Esophagus squamous epithelium (tissue), 5 donors: ENCODE results near the gene SGMS2. TPM values are rescaled to one million over a fixed set of nuclear protein-coding genes. Genes with fewer than 3 reads are reported as not detected.
A peak's percentile ranks its signal among the peaks of the same experiment; 100 is the strongest.

Experiments
- DNase-seq: peaks from one replicate; lab custom pipeline; 2025; lab: John Stamatoyannopoulos, UW
- H3K27ac ChIP-seq, 4 donors: fragments of 200-600 bp; sonication (generic); one replicate each; pipeline ENCODE4 v1.5.1; 2016 to 2019; ENCODE audit warnings: mild to moderate bottlenecking in 1 of 4
- H3K27me3 ChIP-seq, 4 donors: fragments of 200-600 bp; sonication (generic); 1 replicate in 3 of 4; 2 replicates in 1 of 4; pipeline versions ENCODE4 v1.5.1 to v1.6.0; 2017 to 2021; ENCODE audit warnings: antibody characterized with exemption in 1 of 4
- H3K36me3 ChIP-seq, 3 donors: fragments of 200-600 bp; sonication (generic); one replicate each; pipeline ENCODE4 v1.5.1; 2016 to 2019
- H3K4me1 ChIP-seq, 3 donors: fragments of 200-600 bp; sonication (generic); one replicate each; pipeline ENCODE4 v1.5.1; 2017 to 2019
- H3K4me3 ChIP-seq, 4 donors: fragments of 200-600 bp; sonication (generic); 1 replicate in 3 of 4; 2 replicates in 1 of 4; pipeline ENCODE4 v1.5.1; 2016 to 2019; ENCODE audit warnings: mild to moderate bottlenecking in 2 of 4, moderate library complexity in 1 of 4
- H3K9me3 ChIP-seq, 3 donors: fragments of 200-600 bp; sonication (generic); one replicate each; pipeline ENCODE4 v1.5.1; 2016 to 2019
- POLR2A ChIP-seq, 4 donors: fragments of 450-650 bp; IDR thresholded peaks; one replicate each; pipeline ENCODE4 v1.6.1; 2017; ENCODE audit warnings: antibody characterized with exemption in 4 of 4, mild to moderate bottlenecking in 4 of 4, moderate library complexity in 3 of 4
- WGBS, 2 donors: methylation state at CpG; one replicate each; pipeline ENCODE4 v1.1.5; 2018; 5-methylcytosine and 5-hydroxymethylcytosine counted together
- intact Hi-C: fragments of 100-400 bp; cut with DNase I; formaldehyde crosslinking; loops from one replicate; pipeline ENCODE4 v1.15.0; 2022
- total RNA-seq, 4 donors: library from RNA; depleted of rRNA; stranded (reverse); fragments of >200 nt; gene quantifications; one replicate each; pipeline ENCODE4 v1.1.0, GENCODE V29; 2016
- TF ChIP-seq, protein P1 (sequence below), 6 experiments: fragments of 450-650 bp in 4 of 6; fragments of 200-600 bp in 2 of 6; sonication (generic) in 2 of 6; IDR thresholded peaks; one replicate each; pipeline ENCODE4 v1.5.1; 2016 to 2019; ENCODE audit warnings: antibody characterized with exemption in 6 of 6, mild to moderate bottlenecking in 4 of 6, moderate library complexity in 4 of 6
- donor health status: DM: yes; HTN: yes; CAD: no.

The SGMS2 gene
- total RNA-seq, 4 donors from 2014 or later, result 53.4 to 153 (median 114) TPM

DNA sequence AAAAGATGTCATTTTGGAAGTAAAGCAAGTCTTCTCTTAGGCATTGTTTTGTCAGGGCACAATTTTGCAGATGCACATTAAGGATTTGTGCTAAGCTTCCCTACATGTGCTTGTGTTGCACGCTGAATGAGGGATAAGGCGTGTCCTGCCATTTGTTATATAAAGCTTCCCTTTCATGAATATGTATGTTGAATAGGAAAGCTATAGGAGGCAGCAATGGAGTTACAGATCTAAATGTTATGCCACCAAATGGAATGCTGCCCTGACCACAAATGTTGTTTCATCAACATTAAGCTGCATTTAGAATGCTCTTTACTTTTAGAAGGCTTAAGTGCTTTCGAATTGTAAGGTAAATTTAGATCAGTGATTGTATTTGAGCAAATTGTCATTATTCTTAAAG is 20.9 kb downstream of the SGMS2 start:
- no peak overlapping the region for H3K4me3 ChIP-seq
- 73 to 85% methylated on average over 3 of the region's 3 CpGs for WGBS, 2 donors
- H3K4me1 ChIP-seq, result peaks cover 0 to 10% (median 2%) of the 10 kb centered on the region in 3 donors
- no peak for DNase-seq
- no peaks in the 10 kb centered on the region for H3K27me3 ChIP-seq
- no peaks in the 10 kb centered on the region for H3K36me3 ChIP-seq
- TF ChIP-seq, protein P1, sequence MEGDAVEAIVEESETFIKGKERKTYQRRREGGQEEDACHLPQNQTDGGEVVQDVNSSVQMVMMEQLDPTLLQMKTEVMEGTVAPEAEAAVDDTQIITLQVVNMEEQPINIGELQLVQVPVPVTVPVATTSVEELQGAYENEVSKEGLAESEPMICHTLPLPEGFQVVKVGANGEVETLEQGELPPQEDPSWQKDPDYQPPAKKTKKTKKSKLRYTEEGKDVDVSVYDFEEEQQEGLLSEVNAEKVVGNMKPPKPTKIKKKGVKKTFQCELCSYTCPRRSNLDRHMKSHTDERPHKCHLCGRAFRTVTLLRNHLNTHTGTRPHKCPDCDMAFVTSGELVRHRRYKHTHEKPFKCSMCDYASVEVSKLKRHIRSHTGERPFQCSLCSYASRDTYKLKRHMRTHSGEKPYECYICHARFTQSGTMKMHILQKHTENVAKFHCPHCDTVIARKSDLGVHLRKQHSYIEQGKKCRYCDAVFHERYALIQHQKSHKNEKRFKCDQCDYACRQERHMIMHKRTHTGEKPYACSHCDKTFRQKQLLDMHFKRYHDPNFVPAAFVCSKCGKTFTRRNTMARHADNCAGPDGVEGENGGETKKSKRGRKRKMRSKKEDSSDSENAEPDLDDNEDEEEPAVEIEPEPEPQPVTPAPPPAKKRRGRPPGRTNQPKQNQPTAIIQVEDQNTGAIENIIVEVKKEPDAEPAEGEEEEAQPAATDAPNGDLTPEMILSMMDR (IDR thresholded peaks at IDR 0.05), result no peak
- H3K27ac ChIP-seq, result no peak overlapping the region
- H3K9me3 ChIP-seq, result no peaks in the 10 kb centered on the region
- intact Hi-C loops, result no loop called here

DNA sequence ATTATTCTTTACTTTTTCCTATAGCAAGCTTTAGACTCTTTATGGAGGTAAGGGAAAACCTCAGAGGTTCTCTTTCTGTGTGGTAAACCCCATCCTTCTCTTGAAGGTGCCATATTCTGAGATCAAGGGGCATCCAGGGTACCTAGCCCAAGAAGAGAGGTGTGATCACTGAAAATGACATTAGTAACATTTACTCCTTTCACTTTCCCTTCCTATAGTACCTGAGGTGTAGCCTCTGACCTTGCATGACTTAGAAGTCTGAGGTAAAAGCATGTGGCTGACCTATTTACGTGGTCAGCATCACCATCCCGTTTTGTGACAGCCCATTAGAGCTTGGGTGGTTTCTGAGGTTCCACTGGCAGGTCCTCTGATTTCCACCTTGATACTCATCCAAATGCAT is 25.7 kb downstream of the SGMS2 start:
- no peaks in the 10 kb centered on the region for H3K27me3 ChIP-seq
- no peaks in the 10 kb centered on the region for H3K9me3 ChIP-seq
- intact Hi-C loops, result no loop called here
- 81 to 86% methylated on average over 2 of the region's 2 CpGs for WGBS, 2 donors
- H3K4me1 ChIP-seq, result peaks cover 7 to 32% (median 14%) of the 10 kb centered on the region in 3 donors
- no peak overlapping the region for H3K27ac ChIP-seq
- no peaks in the 10 kb centered on the region for H3K36me3 ChIP-seq
- no peak for DNase-seq
- TF ChIP-seq, protein P1 (IDR thresholded peaks at IDR 0.05), result no peak
- TF ChIP-seq POLR2A (IDR thresholded peaks at IDR 0.05), result no peak
- H3K4me3 ChIP-seq, result no peak overlapping the region

DNA sequence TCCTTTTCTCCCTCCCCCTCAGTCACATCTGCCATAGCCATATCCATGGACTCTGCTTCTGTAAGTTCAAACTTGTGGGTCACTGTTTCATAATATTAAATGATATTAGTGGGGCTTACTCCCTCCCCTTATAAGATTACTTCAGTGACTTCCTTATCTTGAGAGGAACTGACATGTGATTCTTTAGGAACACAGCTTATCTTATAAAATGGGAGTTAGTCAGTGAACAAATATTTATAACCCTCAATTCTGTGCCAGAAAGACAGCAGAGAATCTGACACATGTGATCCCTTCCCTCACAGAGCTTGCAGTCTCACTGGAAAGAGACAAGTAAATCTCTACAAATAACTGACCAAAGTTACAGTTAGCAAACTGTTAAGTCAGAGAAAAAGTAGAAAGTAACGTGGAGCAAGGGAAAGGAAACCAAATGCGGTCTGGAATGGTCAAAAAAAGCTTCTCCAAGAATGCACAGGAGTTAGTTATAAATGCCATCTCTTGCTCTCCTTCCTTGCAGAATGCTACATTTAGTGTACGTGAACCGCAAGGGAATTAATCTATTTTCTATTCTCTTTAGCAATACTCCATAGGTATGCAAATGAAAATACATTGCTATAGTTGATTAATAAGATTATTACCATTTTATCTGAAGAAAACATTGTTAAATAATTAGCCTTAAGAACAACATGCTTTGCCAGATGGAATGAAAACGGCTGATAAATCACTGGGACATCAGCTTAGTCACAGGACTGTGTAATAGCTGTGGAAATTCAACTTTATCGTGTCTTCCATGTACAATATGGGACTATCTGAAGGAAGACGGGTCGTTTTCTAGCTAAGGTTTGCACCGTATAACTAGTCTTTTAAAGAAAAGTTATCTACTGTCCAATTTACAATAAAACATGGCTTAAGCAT is 29.0 kb downstream of the SGMS2 start:
- Histone ChIP-seq H3K27me3 (no peaks in the 10 kb centered on the region), H3K4me1 (peaks cover 7 to 32% (median 14%) of the 10 kb centered on the region in 3 donors), H3K27ac (peak overlapping the region in 2 of 4 donors; percentile 51 to 68), H3K36me3 (peaks cover 0 to 3% (median 0%) of the 10 kb centered on the region in 3 donors), H3K9me3 (no peaks in the 10 kb centered on the region), H3K4me3 (peak overlapping the region in 1 of 4 donors; percentile 40)
- TF ChIP-seq, protein P1 (IDR thresholded peaks at IDR 0.05), result no peak
- no peak for TF ChIP-seq POLR2A (IDR thresholded peaks at IDR 0.05)
- intact Hi-C loops, result no loop called here
- WGBS, 2 donors, result 33 to 47% methylated on average over 9 of the region's 9 CpGs
- DNase-seq, result no peak

DNA sequence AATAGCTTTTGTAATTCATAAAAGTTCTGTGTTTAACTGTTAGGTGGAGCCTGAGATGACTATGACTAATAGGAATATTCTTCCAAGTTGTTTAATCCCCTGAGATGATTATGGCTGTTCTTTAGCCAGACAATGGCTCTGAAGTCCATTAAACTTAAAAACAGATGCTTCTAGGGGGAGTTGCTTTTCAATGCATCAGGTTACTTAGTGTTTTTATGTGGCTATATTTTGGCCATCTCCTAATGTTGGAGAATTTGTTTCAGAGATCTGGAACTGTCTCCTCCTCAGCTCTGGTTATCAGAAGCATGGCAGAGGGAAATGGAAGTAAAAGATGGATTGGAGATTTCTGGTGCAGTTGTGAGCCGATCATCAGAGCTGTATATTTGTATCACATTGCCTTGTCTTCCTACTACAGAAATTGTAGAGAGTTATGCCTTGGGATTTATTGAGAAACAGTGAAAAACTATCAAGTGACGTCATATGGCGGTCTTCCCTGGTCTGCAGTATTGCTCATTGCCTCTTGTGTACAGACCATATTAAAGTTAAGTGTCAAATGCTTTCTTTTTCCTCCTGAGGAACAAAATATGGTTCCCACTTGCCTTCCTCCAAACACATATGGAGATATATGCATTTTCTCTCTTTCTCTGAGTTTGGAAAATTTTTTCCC is 29.8 kb downstream of the SGMS2 start:
- Histone ChIP-seq H3K27me3 (no peaks in the 10 kb centered on the region), H3K36me3 (peaks cover 0 to 11% (median 0%) of the 10 kb centered on the region in 3 donors), H3K4me1 (peaks cover 7 to 32% (median 14%) of the 10 kb centered on the region in 3 donors), H3K9me3 (no peaks in the 10 kb centered on the region), H3K4me3 (peak overlapping the region in 1 of 4 donors; percentile 40), H3K27ac (peak overlapping the region in 2 of 4 donors; percentile 51 to 68)
- intact Hi-C loops, result no loop called here
- TF ChIP-seq POLR2A (IDR thresholded peaks at IDR 0.05), result no peak
- TF ChIP-seq, protein P1 (IDR thresholded peaks at IDR 0.05), result no peak
- no peak for DNase-seq
- WGBS, 2 donors, result 86 to 89% methylated on average over 3 of the region's 3 CpGs

DNA sequence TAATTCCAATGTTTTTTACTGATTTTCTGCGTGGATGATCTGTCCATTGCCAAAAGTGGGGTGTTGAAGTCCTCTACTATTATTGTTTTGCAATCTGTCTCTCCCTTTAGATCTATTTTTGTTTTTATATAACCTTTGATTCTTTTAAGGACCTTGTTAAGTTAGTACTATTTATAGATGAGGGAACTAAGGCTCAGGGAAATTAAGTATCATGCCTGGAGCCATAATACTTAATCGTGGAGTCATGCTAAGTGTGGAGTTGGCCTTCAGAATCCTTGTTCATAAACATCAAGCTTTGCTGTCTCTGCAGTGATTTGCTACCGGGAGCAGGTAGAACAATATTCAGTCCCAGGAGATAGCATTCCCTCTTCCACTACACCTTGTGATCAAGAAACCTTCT is 31.0 kb downstream of the SGMS2 start:
- H3K36me3 ChIP-seq, result peaks cover 0 to 24% (median 0%) of the 10 kb centered on the region in 3 donors
- intact Hi-C loops, result no loop called here
- no peak for TF ChIP-seq POLR2A (IDR thresholded peaks at IDR 0.05)
- TF ChIP-seq, protein P1 (IDR thresholded peaks at IDR 0.05), result no peak
- H3K4me1 ChIP-seq, result peaks cover 7 to 31% (median 14%) of the 10 kb centered on the region in 3 donors
- 54 to 55% methylated on average over 3 of the region's 3 CpGs for WGBS, 2 donors
- DNase-seq, result no peak
- H3K27me3 ChIP-seq, result no peaks in the 10 kb centered on the region
- no peak overlapping the region for H3K27ac ChIP-seq
- no peak overlapping the region for H3K4me3 ChIP-seq
- no peaks in the 10 kb centered on the region for H3K9me3 ChIP-seq
